Common myeloid progenitor, CD34-positive (primary cell): ENCODE data around the gene EVA1B.

Source experiments
- CTCF ChIA-PET: fragments of 350-600 bp; sonication (Branson Sonifier 250); formaldehyde crosslinking; loops from one replicate; lab custom pipeline; 2021; ENCODE audit warnings: antibody characterized with exemption; lab: Charles Lee
- POLR2A ChIA-PET: fragments of 350-600 bp; sonication (Branson Sonifier 250); formaldehyde crosslinking; loops from one replicate; lab custom pipeline; 2021; ENCODE audit warnings: antibody characterized with exemption; lab: Charles Lee
- DNase-seq, 3 donors: peaks; one replicate each; pipeline versions ENCODE4 v3.0.0 to v3.0.0-alpha.2; 2013
- H3K27ac ChIP-seq, 2 experiments: 1 replicate in 1 of 2; 2 replicates in 1 of 2; pipeline ENCODE4 v1.7.0; 2013; ENCODE audit warnings: inconsistent platforms in 2 of 2, low read length in 2 of 2, mild to moderate bottlenecking in 2 of 2, low read depth in 1 of 2, moderate library complexity in 1 of 2; ENCODE audit not compliant: severe bottlenecking in 2 of 2, insufficient read depth in 1 of 2, poor library complexity in 1 of 2
- H3K27me3 ChIP-seq, 5 experiments: replicated peaks in 2 of 5; 1 replicate in 3 of 5; 2 replicates in 2 of 5; pipeline versions ENCODE4 v1.6.1 to v1.7.0; 2013; ENCODE audit warnings: low read length in 4 of 5, mild to moderate bottlenecking in 2 of 5, moderate library complexity in 2 of 5, inconsistent platforms in 1 of 5; ENCODE audit not compliant: insufficient read depth in 5 of 5, control insufficient read depth in 4 of 5
- H3K36me3 ChIP-seq, 4 experiments: 1 replicate in 2 of 4; 2 replicates in 2 of 4; pipeline versions ENCODE4 v1.6.1 to v1.7.0; 2013; ENCODE audit warnings: low read length in 3 of 4, control low read depth in 1 of 4, mild to moderate bottlenecking in 1 of 4; ENCODE audit not compliant: control insufficient read depth in 4 of 4, insufficient read depth in 4 of 4
- H3K4me1 ChIP-seq, 4 experiments: 1 replicate in 3 of 4; 2 replicates in 1 of 4; pipeline versions ENCODE4 v1.6.1 to v1.7.1; 2013; ENCODE audit warnings: low read length in 3 of 4, mild to moderate bottlenecking in 3 of 4, control low read depth in 1 of 4, inconsistent platforms in 1 of 4, moderate library complexity in 1 of 4; ENCODE audit not compliant: control insufficient read depth in 4 of 4, insufficient read depth in 4 of 4; ENCODE audit errors: control extremely low read depth in 1 of 4
- H3K4me3 ChIP-seq, 7 experiments: 1 replicate in 4 of 7; 2 replicates in 3 of 7; pipeline versions ENCODE4 v1.5.1 to v1.7.0; 2013; ENCODE audit warnings: mild to moderate bottlenecking in 7 of 7, low read length in 6 of 7, moderate library complexity in 6 of 7, inconsistent platforms in 2 of 7, low read depth in 2 of 7, control low read depth in 1 of 7; ENCODE audit not compliant: insufficient read depth in 4 of 7, control insufficient read depth in 1 of 7; ENCODE audit errors: extremely low read depth in 1 of 7
- H3K9me3 ChIP-seq, 5 experiments: 1 replicate in 4 of 5; 2 replicates in 1 of 5; pipeline versions ENCODE4 v1.6.1 to v1.7.1; 2013; ENCODE audit warnings: low read length in 4 of 5, mild to moderate bottlenecking in 2 of 5, inconsistent platforms in 1 of 5, low read depth in 1 of 5, moderate library complexity in 1 of 5; ENCODE audit not compliant: control insufficient read depth in 4 of 5, insufficient read depth in 2 of 5; ENCODE audit errors: control extremely low read depth in 1 of 5
- WGBS: methylation state at CpG from one replicate; pipeline ENCODE4 v1.1.5; 2013; ENCODE audit not compliant: insufficient coverage; 5-methylcytosine and 5-hydroxymethylcytosine counted together

Gene EVA1B

DNA sequence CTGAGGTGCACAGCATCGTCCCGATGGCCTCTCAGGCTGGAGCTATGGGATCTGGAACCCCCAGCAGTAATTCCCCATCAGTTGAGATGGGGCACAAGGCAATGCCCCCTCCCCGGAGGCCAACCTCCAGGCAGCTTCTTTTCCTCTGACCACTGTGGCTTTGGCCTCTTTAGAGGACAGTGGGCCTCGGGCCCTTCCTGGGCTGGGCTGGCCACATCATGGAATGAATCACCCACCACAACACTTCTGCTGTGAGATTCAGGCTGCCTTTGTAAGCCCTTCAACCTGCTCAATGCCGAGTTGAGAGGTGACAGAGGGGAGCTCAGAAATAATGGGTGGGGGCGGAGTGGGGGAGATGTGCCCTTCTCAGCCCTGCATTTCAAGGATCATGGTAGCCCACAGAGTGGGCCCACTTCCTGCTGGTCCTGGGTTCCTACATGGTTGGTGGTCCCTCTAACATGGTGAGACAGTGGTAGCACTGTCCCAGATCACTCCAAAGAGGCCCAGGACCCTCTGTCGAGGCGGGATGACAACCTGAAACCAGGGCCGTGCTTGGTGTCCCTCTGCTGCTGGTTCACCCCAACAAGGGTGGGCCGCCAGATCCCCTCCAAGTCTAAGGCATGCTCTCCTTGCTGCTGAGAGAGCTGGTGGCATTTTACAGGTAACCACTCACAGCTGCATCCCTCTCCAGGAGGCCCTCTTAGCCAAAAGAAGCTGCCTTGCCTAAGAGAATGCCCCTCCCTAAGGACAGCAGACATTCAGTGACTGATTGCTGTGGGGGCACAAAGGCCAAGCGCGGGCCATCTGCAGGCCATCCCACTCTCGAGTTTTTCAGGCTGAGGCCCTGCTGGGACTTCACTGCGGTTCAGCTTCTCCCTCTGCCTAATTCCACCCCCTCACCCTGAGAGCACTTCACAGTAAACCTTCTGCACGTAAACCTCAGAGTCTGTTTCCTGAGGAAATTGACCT, 29.7 kb upstream of the EVA1B start:
- 93% methylated on average over 13 of the region's 15 CpGs for WGBS
- Histone ChIP-seq H3K27me3 (no peaks in the 10 kb centered on the region), H3K9me3 (no peaks in the 10 kb centered on the region), H3K4me3 (no peak overlapping the region), H3K36me3 (peaks cover 15 to 67% (median 46%) of the 10 kb centered on the region in 4 experiments), H3K4me1 (peaks cover 0 to 46% (median 41%) of the 10 kb centered on the region in 4 experiments), H3K27ac (no peak overlapping the region)
- DNase-seq: no peak
- CTCF ChIA-PET: interaction anchor here (0.8 to 5.4 kb wide), 6 partner anchors 8 to 73 kb away, joined by 3 to 37 read pairs (median 4); no protein-coding TSS in a partner anchor
- POLR2A ChIA-PET: no interaction called here

DNA sequence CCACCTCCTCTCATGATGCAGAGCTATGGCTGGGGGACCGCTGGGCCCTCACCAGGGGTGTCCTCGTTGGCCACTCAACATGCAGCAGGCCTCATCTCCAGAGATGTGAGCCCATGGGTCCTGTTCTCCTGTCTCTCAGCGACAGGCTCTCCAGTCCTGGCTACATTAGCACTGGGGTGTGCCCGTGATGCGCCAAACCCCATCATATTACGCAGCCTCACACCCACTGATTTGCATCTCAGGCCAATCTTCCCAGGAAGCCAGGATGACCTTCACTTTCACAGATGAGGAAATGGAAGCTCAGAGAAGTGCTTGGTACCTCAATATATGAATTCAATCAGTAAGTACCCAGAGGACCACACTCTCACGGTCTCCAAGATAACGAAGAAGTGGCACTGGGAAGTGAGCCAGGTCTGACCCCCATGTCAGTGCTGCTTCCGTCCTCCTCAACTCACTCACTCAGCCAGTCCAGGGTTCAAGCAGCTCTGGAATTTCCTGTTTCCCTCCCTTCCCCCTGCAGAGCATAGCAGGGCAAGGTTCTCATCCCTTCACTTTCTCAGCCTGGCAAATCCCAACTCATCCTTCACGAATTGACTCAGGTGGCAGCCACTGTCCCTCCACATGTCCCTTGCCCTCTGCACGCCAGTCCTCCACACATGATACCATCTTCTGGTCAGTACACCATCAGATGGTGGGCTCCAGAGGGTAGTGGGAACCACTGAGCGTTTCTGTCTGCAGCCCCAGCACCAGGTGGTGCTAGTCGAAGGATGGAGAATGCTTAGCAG, 28.9 kb upstream of the EVA1B start:
- DNase-seq: no peak
- ChIA-PET CTCF (interaction anchor here (1.0 to 5.4 kb wide), 5 partner anchors 10 to 72 kb away, joined by 3 to 37 read pairs (median 4); no protein-coding TSS in a partner anchor), POLR2A (no interaction called here)
- peaks cover 0 to 46% (median 41%) of the 10 kb centered on the region in 4 experiments for H3K4me1 ChIP-seq
- no peak overlapping the region for H3K4me3 ChIP-seq
- no peak overlapping the region for H3K27ac ChIP-seq
- no peaks in the 10 kb centered on the region for H3K27me3 ChIP-seq
- no peaks in the 10 kb centered on the region for H3K9me3 ChIP-seq
- 98% methylated on average over 12 of the region's 13 CpGs for WGBS
- H3K36me3 ChIP-seq: peaks cover 18 to 68% (median 45%) of the 10 kb centered on the region in 4 experiments

DNA sequence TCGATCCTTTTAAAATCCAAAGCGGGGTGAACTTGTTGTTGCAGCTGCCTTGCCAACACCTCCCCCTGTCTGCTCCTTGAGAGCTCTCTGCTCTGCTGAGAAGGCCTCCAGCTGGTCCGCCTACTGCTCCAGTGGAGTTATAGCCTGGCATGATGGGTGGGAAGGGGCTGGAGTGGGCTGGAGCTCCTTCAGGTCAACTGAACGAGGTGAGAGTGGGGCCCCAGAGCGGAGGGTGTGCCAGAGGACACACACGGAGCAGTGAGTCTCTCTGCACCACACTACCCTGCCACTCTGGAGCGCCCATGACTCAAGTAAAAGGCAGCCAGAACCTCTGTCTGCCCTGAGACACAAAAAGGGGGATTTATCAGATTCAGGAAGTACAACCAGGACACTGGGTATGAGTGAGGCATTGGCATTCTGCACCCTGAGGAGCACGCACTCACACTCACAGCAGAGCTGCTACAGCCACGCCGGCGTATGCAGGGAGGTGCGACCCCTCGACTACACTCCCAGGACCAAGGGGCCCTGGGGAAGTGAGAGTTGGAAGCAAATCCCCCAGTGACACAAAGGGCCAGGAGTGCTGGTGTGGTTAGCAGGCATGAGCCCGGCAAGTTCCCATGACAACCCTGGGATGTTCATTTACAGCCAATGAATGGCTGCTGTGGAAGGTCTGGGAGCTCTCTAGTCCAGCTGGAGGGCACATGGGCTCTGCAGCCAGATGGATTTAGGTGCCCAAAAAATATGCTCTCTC, 28.0 kb upstream of the EVA1B start:
- Histone ChIP-seq H3K4me1 (peaks cover 0 to 46% (median 41%) of the 10 kb centered on the region in 4 experiments), H3K9me3 (no peaks in the 10 kb centered on the region), H3K36me3 (peaks cover 15 to 71% (median 49%) of the 10 kb centered on the region in 4 experiments), H3K27me3 (no peaks in the 10 kb centered on the region), H3K27ac (peak overlapping the region in 1 of 2 experiments; percentile 50), H3K4me3 (peak overlapping the region in 3 of 7 experiments; percentile 9 to 62 (median 23))
- ChIA-PET CTCF (interaction anchor here (0.9 to 5.4 kb wide), 10 partner anchors 9 to 73 kb away, joined by 3 to 37 read pairs (median 4); no protein-coding TSS in a partner anchor), POLR2A (interaction anchor here (0.8 kb wide), 1 partner anchor 12 kb away, joined by 3 read pairs; no protein-coding TSS in a partner anchor)
- DNase-seq: peak in 2 of 3 donors; percentile 61 to 67
- 64% methylated on average over 12 of the region's 14 CpGs for WGBS

DNA sequence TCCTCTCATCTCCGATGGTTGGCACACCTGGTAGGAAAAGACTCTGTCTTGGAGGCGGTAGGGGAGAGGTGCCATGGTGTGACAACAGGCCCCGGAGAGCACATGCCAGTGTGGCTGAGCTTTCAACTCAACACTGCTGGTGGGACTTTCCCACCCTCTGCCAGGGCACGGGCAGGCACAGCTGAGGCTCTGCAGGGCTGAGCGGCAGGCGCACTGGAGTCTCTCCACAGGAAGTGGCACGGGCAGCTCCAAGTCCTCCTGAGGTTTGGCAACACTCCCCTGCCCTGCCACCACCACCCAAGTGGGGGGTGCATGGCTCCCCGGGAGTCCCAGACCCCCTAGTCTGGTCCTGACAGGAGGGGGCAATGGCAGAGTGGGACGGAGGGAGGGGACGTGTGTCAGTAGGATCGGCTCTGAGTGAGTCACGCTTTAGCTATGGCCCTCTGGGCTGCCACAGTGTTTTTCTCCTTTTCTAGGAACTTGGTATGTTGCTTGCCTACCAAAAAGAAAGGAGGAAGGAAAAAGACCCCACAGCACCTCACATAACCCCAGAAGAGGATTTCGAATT, 27.3 kb upstream of the EVA1B start:
- DNase-seq: peak; percentile 53 to 88 (median 83)

DNA sequence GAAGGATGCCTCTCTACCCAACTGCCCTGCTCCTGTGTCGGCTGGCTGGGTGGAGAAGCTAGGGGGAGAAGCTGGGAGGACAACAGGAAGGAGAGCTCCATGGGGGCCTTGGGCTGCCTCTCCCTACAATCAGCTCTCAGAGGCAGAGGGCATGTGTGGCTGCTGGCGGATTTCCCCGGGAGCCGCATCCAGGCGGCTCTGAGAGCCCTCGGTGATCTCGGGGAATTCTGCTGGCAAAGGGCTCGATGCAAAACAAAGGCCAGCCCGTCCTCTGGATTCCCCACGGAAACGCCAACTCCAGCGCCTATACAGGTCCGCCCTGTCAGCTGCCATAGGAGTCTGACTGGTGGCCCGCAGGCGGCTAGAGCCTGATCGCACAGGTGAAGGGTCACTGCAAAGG, 26.4 kb upstream of the EVA1B start:
- Histone ChIP-seq H3K9me3 (no peaks in the 10 kb centered on the region), H3K27me3 (no peaks in the 10 kb centered on the region), H3K27ac (no peak overlapping the region), H3K36me3 (peaks cover 13 to 73% (median 47%) of the 10 kb centered on the region in 4 experiments), H3K4me3 (no peak overlapping the region), H3K4me1 (peaks cover 0 to 46% (median 41%) of the 10 kb centered on the region in 4 experiments)
- ChIA-PET POLR2A (interaction anchor here (0.9 to 1.3 kb wide), 2 partner anchors 23 to 29 kb away, joined by 3 read pairs; no protein-coding TSS in a partner anchor), CTCF (interaction anchor here (1.4 to 5.4 kb wide), 5 partner anchors 7 to 70 kb away, joined by 3 to 37 read pairs (median 8); partner anchors contain the start of gene LSM10)
- DNase-seq: no peak
- 96% methylated on average over 16 of the region's 16 CpGs for WGBS

More for the DNA sequence above, 27.3 kb upstream of the EVA1B start:
- ChIA-PET CTCF (interaction anchor here (0.9 to 5.4 kb wide), 8 partner anchors 8 to 69 kb away, joined by 3 to 37 read pairs (median 6); partner anchors contain the start of gene LSM10), POLR2A (interaction anchor here (0.7 to 1.3 kb wide), 5 partner anchors 13 to 36 kb away, joined by 3 read pairs; no protein-coding TSS in a partner anchor)
- Histone ChIP-seq H3K27ac (peak overlapping the region in 1 of 2 experiments; percentile 50), H3K9me3 (no peaks in the 10 kb centered on the region), H3K36me3 (peaks cover 17 to 70% (median 49%) of the 10 kb centered on the region in 4 experiments), H3K4me1 (peaks cover 0 to 46% (median 41%) of the 10 kb centered on the region in 4 experiments), H3K27me3 (no peaks in the 10 kb centered on the region), H3K4me3 (peak overlapping the region in 4 of 7 experiments; percentile 9 to 62 (median 22))
- 2% methylated on average over 11 of the region's 13 CpGs for WGBS
